RKO (cell line): ENCODE results near the gene CBLC.

Source experiments
- DNase-seq: peaks from one replicate; pipeline ENCODE4 v3.0.0-alpha.2; 2016; ENCODE audit warnings: low spot score

The CBLC gene

DNA sequence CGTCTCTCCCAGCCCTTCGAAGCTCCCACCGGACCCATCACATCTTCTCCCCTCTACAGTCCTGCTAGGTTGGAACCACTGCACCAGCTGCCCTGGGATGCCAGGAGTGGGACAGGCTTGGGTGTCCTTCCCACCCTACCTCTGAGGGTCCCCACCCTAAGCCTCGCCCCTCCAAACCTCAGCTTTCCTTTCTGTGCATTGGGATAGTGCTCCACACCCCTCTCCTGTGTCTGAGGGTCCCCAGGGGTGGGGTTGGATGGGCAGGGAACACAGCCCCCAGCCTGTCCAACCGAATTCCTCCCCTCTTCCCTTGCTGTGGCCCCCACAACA is 31.1 kb upstream of the CBLC start:
- no peak for DNase-seq

- peak; percentile 92 for DNase-seq
Measured at GRCh38 chr19:44746946-44747738, 30.5 kb upstream of the CBLC start.

DNA sequence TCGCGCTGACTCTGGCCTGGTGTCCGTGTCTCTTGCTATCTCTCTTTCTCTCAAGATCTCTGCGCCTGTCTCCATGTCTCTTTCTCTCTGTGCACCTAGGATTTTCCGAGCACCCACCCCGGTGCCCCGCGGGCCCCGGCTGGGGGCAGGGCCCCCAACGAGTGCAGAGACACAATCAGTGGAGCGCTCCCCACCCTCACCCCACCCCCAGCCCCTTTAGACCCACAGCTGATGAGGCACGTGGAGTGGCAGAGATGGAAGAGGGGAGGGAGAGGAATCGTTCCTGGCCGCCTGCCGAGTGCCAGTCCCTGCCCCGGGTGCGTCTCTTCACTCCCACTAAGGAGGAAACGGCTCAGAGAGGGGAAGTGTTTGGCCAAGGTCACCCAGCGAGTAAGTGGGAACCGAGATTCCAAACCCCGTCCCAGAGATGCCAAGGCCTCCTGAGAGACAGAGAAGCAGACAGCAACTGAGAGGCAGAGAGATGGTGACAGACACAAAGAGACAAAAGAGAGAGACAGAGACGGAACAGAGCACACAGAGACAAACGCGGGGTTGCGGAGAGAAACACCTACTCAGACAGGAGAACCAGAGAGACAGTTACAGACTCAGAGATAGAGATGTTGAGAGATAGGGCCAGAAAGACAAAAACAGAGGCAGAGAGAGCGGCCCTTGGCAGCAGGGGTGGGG is 29.8 kb upstream of the CBLC start:
- DNase-seq: peak; percentile 58

- no peak for DNase-seq
Measured at GRCh38 chr19:44748426-44749254, 29.1 kb upstream of the CBLC start, which contains the start of gene BCL3. Gene BCL3 (plus strand): TSS chr19:44748708. CDS start chr19:44748791, 83 bp downstream.

GRCh38 chr19:44749292-44749691 is 28.4 kb upstream of the CBLC start:
- no peak for DNase-seq

GRCh38 chr19:44749994-44750393 is 27.7 kb upstream of the CBLC start:
- no peak for DNase-seq

DNA sequence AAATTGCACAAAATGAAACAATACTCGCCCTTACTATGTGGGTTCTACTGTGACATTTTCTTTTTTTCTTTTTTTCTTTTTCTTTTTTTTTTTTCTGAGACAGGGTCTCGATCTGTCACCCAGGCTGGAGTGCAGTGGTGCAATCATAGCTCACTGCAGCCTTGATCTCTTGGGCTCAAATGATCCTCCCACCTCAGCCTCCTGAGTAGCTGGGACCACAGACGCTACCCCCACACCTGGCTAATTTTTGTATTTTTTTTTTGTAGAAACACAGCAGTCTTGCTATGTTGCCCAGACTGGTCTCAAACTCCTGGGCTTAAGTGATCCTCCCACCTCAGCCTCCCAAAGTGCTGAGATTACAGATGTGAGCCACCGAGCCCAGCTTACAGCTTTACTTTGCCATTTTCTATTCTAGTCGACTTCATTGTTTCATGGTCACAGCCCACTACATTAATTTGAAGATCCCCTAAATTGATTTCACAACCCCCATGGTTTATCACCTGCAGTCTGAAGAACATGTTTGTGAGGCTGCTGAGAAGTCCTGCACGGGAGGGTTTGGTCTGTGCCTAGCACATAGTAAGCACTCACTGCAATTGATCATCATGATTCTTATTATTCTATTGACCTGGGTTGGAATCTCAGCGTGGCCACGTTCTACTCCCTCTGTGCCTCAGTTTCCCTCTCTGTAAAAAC is 25.4 kb upstream of the CBLC start:
- no peak for DNase-seq

DNA sequence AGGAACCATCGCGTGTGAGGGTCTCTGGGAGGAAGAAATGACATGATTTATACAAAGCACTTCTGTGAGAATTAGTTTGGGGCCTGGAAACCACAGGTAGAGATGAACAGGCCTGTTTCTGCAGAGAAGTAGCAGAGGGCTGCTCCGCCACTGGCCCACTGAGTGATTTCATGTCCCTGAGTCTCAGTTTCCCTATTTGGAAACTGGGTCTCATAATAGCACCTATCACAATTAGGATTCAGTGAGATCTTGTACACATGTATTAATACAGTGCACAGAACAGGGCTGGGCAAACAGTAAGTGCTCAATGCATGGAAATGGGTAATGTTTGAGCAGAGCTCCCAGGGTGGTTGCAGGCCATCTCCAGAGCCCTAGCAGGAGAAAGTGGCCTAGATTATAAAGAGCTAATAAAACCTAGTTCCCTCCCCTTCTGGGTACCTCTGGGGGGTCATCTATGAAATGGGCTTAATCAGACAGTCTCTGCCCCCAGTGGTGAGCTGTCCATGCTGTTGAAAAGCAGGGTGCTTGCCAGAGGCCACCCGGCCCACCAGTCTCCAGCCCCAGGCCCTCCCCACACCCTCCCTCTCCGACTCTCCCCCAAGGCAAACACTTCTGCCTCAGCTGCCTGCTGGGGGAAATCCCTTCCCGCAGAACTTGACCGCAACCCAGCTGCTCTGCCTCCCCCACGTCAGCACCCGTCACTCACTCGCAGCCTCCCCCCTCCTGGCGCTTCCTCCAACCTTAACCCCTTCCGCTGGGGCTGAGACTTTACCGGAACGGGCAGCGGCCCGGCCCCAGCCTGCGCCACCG is 24.7 kb upstream of the CBLC start:
- no peak for DNase-seq

GRCh38 chr19:44753626-44753931 is 24.1 kb upstream of the CBLC start:
- no peak for DNase-seq

GRCh38 chr19:44753932-44754749 is 23.5 kb upstream of the CBLC start:
- DNase-seq: no peak

GRCh38 chr19:44754750-44755080 is 23.0 kb upstream of the CBLC start:
- no peak for DNase-seq

- no peak for DNase-seq
Measured at GRCh38 chr19:44755219-44755618, 22.5 kb upstream of the CBLC start.

- DNase-seq: no peak
Measured at GRCh38 chr19:44756089-44756562, 21.6 kb upstream of the CBLC start.

DNA sequence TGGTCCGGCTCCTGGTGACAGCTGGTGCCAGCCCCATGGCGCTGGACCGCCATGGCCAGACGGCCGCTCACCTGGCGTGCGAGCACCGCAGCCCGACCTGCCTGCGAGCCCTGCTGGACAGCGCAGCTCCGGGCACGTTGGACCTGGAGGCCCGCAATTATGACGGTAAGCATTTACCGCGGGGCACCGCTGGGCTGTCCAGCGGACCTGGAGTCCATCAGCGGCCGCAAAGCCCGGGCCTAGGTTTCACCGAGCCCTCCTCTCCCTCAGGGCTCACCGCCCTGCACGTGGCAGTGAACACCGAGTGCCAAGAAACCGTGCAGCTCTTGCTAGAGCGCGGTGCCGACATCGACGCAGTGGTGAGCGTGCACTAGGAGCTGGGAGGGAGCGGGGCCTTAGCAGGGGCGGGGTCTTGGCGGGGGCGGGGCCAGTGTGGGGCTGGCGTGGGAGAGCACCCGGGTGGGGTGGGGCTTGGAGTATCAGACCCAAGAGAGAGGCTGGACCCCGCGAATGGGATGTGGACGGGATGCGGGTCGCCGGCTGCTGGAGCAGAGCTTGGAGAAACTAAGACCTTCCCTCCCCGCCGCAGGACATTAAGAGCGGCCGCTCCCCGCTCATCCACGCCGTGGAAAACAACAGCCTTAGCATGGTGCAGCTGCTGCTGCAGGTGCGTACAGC is 20.5 kb upstream of the CBLC start:
- DNase-seq: no peak

GRCh38 chr19:44757735-44758505 is 19.8 kb upstream of the CBLC start:
- no peak for DNase-seq

DNA sequence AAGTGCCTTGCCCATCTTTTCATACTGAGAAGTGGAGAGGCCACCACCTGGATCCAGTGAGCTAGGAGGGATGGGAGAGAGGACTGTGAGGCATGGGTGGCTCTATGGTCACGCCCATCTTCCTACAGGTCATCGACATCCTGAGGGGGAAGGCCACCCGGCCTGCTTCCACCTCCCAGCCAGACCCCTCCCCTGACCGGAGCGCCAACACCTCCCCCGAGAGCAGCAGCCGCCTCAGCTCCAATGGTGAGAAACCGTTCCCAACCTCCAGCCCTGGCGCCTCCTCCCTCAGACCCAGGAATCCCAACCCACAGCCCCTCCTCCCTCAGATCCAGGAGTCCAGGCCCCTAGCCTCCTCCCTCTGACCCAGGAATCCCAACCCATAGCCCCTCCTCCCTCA is 19.1 kb upstream of the CBLC start:
- no peak for DNase-seq

GRCh38 chr19:44759083-44759804 is 18.4 kb upstream of the CBLC start:
- DNase-seq: no peak

GRCh38 chr19:44762038-44762437 is 15.7 kb upstream of the CBLC start:
- DNase-seq: no peak
